DND-41 (cell line): ENCODE results near the gene NRBP1.

Source experiments
- EZH2 ChIP-seq: IDR thresholded peaks from 3 replicates; pipeline ENCODE4 v1.6.1; 2012; ENCODE audit warnings: borderline replicate concordance, low read depth, mild to moderate bottlenecking, moderate library complexity, low read length, inconsistent platforms; ENCODE audit not compliant: severe bottlenecking
- TF ChIP-seq, protein P1 (sequence below): IDR thresholded peaks from 2 replicates; pipeline ENCODE4 v1.5.1; 2012; ENCODE audit warnings: borderline replicate concordance, low read length, moderate library complexity, mild to moderate bottlenecking; ENCODE audit not compliant: poor library complexity, severe bottlenecking; ENCODE audit errors: extremely low read depth

- TF ChIP-seq, protein P1, sequence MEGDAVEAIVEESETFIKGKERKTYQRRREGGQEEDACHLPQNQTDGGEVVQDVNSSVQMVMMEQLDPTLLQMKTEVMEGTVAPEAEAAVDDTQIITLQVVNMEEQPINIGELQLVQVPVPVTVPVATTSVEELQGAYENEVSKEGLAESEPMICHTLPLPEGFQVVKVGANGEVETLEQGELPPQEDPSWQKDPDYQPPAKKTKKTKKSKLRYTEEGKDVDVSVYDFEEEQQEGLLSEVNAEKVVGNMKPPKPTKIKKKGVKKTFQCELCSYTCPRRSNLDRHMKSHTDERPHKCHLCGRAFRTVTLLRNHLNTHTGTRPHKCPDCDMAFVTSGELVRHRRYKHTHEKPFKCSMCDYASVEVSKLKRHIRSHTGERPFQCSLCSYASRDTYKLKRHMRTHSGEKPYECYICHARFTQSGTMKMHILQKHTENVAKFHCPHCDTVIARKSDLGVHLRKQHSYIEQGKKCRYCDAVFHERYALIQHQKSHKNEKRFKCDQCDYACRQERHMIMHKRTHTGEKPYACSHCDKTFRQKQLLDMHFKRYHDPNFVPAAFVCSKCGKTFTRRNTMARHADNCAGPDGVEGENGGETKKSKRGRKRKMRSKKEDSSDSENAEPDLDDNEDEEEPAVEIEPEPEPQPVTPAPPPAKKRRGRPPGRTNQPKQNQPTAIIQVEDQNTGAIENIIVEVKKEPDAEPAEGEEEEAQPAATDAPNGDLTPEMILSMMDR, result no peak
- no peak for TF ChIP-seq EZH2
These were observed 46.8 kb upstream of the NRBP1 start for GRCh38 chr2:27381577-27382181.
